AML-193 (cell line): ENCODE data around the gene IL31.

Source experiments
- DNase-seq, 2 experiments: peaks; one replicate each; lab custom pipeline; 2025; lab: John Stamatoyannopoulos, UW

The IL31 gene

GRCh38 chr12:122128481-122128880, 45.5 kb downstream of the IL31 start:
- DNase-seq: no peak

DNA sequence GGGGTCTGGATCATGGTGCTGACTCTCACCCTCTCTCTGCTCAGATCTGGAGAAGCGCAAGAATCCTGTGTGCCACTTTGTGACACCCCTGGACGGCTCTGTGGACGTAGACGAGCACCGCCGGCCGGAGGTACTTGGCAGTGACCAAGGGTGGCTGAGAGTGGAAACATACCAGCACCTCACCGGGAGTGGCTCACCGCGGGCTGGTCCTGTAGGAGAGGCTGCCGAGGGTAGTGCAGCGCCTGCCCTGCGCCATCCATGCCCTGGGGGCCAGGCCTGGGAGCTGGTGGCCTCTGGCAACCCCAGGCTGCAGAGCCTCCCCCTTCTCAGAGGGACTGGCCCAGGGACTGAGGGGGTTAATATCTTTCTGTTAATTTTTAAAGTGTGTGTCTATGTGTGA, 46.2 kb downstream of the IL31 start:
- no peak for DNase-seq

DNA sequence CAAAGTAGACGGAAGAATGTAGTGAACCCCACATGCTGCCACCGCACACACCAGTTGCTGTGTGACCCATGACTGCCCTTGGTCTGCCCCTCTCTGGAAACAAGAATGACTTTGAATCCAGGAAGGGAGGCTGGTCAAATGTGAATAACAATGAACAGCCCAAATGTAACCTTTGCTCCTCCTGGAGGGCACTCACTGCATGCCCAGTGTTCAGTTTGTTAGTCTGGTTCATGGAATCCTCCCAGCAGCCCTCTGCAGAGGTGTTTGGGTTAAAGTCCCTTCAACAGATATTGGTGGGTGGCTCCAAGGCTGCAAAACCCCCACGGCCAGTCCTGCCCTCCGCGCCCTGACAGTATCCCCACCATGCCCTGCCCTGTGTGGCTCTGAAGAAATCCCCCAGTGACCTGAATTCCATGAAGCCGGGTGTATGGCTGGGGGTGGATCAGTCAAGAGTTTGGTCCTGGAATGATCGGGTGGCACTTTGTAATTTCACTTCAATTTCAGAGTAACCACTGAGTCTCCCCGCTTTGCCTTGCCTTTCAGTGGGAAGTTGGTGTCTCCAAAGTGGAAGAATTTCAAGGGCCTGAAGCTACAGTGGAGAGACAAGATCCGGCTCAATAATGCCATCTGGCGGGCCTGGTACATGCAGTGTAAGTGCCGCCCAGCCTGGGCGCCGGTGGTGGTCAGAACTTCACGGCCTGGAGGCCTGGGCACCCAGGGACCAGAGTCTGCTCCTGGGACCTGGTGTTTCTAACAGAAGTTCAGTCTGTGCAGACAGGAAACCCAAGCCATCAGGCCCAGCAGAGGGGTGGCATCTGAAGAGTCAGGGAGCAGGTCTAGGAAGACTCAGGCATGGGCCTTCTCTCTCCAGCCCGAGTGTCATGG, 47.1 kb downstream of the IL31 start:
- DNase-seq: no peak

- no peak for DNase-seq
These were observed 47.7 kb downstream of the IL31 start for GRCh38 chr12:122126342-122126635.

GRCh38 chr12:122125452-122126341, 48.3 kb downstream of the IL31 start:
- DNase-seq: no peak

GRCh38 chr12:122124370-122124769, 49.7 kb downstream of the IL31 start:
- no peak for DNase-seq

DNA sequence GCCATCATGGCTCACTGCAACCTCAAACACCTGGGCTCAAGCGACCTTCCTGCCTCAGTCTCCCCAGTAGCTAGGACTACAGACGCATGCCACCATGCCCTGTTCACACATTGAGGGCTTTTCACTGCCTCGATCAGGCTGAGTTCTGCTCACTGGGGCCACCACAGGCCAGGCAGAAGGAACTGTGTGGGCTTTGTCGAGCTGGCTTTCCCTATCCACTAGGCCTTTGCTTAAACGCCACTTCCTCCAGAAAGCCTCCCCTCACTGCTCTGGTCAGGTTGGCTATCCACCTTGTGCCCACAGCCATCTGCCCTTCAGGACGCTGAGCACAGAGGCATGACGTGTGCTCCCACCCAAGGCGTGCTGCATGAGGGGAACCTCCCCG, 50.3 kb downstream of the IL31 start:
- no peak for DNase-seq

GRCh38 chr12:122123051-122123760, 50.8 kb downstream of the IL31 start:
- DNase-seq: peak in 1 of 2 experiments; percentile 36
